Frontal cortex (tissue), 4 donors: ENCODE measurements around the gene ZNF639. TPM values are rescaled to one million over a fixed set of nuclear protein-coding genes. Genes with fewer than 3 reads are reported as not detected.

Source experiments
- DNase-seq, 2 donors: peaks; one replicate each; pipeline ENCODE4 v3.0.0; 2012; ENCODE audit warnings: low spot score in 2 of 2
- FAIRE-seq: peaks from 2 replicates; lab custom pipeline; 2012; peaks lifted over from hg19 to GRCh38; lab: Jason Lieb, UNC
- total RNA-seq: library from RNA; depleted of rRNA; stranded (reverse); fragments of >200 nt; gene quantifications from one replicate; pipeline ENCODE4 v1.2.3, GENCODE V29; 2014
- donor health status: control.
- donor health status: control.
- donor health status: control.

The ZNF639 gene
- total RNA-seq, 1 donor from 2014 or later = 119 TPM

DNA sequence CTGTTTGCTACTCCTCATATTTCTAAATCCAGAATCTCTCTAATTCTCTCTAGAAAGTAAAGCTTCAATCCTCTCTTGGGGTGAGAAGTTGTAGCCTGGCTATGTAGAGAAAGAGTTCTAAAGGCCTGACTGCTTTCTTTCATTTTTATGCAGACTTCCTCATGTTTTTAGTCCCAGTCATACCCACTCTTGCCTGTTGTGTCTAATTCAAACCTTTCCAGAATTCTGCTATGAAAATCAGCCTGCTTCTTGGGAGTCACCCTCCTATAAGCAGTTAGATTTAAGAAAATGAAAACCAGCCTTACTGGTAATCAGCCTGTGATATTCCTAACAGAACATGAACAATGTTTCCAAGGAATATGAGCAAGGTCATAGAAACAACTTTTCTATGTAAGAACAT lies 14.8 kb upstream of the ZNF639 start:
- no peak for DNase-seq
- no peak for FAIRE-seq

DNA sequence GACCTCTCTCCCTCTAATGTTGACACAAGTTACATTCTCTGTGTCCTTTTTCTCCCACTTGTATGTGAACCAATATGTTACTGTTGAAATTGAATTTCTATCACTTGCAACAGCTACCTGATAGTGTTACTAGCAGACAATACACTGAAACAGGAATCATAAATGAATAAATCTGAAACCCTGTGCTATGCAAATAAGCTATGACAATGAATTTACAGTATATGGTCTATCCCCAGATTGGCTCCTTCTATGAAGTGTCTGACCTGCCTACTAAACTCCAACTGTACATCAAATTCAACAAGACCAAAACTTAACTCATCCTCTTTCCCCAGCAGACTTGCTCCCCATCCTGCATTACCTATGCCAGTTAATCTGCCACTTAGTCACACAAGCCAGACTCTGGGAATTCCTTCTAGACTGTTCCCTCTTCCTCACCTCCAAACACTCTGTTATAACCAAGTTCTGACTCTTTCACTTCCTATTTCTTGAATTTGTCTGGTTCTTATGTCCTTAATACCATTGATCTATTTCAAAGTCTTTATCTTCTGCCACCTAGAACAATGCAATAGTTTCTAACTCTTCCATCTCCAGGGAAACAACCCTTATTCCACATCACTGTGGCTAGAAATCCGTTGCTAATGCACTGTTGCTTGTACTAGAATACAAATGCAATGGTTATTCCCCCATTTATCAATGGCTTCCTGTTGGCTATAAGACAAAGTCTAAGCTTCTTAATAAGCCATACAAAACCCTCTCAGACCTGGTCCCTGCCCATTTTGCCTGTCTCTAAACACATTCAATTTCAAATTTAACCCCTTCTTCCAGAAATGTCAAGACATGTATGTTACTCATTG lies 13.4 kb upstream of the ZNF639 start:
- no peak for DNase-seq
- FAIRE-seq = no peak

GRCh38 chr3:179318876-179319275 lies 4.0 kb upstream of the ZNF639 start:
- no peak for DNase-seq
- FAIRE-seq = no peak

GRCh38 chr3:179321668-179322285 lies 1.1 kb upstream of the ZNF639 start:
- DNase-seq = peak in 1 of 2 donors; percentile 33
- no peak for FAIRE-seq

- DNase-seq (peak; percentile 73 to 77), FAIRE-seq (no peak)
Measured at GRCh38 chr3:179323197-179324110, 623 bp downstream of the ZNF639 start.

DNA sequence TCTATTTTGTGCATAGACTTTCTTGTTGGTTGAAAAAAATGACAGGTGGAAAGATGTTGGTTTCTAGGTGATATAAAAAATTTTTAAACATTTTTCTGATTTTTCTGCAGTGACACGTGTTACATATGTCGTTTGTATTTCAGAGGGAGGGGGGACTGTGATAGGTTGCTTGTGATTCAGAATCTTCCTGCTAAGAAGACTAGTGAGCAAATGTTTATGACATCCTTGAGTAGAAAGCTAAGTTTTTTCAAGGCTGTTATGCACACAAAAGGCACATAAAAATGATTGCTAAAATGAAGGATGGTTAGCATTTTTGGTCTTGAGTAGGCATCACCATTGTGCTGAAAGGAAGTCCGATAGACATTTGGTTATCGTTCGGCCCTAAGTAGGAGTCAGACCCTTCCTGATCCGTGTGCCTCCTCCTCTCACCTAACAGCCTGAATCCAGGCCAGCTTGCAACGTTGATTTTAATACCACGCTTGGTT lies 1.5 kb downstream of the ZNF639 start:
- no peak for FAIRE-seq
- peak in 1 of 2 donors; percentile 17 for DNase-seq

GRCh38 chr3:179330438-179330837 lies 7.6 kb downstream of the ZNF639 start:
- FAIRE-seq = no peak
- DNase-seq = no peak

DNA sequence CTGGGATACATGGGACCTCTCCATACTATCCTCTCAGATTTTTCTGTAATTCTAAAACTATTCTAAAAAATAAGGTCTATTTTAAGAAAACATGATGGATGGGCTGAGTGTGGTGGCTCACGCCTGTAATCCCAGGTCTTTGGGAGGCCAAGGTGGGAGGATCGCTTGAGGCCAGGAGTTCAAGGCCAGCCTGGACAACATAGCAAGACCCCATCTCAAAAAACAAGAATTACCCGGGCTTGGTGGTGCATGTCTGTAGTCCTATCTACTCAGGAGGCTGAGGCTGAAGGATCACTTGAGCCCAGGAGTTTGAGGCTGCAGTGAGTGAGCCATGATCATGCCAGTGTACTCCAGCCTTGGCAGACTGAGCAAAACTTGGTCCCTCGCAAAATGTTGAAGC lies 9.4 kb downstream of the ZNF639 start:
- FAIRE-seq = no peak
- DNase-seq = no peak

- FAIRE-seq = no peak
Measured at GRCh38 chr3:179333084-179333483, 10.3 kb downstream of the ZNF639 start.

DNA sequence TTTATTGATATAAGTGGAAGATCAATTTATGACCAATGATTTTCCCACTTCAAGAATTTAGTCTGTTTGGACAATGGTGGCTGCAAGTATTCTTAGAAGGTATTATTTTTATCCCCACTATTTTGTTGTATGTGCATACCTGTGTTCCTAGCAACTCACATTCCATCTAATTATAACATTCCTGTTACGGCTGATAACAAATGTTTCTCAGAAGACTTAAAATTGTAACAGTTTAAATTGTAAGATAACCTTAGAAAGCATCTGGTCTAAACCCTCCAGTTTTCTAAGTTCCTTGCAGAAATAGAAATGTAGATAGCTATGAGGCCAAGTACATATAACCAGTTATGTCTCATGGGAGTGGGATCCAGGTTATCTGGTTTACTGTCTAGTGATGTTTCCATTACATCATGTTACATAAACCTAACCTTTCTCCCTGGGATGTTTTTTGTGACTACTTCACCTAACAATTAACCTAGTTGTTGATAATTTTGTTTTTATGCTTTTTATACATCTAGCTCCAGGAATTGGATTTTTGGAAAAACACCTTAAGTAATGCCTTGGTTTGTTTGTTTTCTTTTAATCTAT lies 13.6 kb downstream of the ZNF639 start:
- no peak for FAIRE-seq
- no peak for DNase-seq

More at GRCh38 chr3:179333084-179333483, 10.3 kb downstream of the ZNF639 start:
- DNase-seq = no peak

GRCh38 chr3:179347345-179348194 lies 24.7 kb downstream of the ZNF639 start, which contains the start of gene MFN1:
Gene MFN1 (plus strand): TSS chr3:179347709. CDS start chr3:179348852, 1,143 bp downstream.
- FAIRE-seq (peak; percentile 37), DNase-seq (peak; percentile 87 to 92)

DNA sequence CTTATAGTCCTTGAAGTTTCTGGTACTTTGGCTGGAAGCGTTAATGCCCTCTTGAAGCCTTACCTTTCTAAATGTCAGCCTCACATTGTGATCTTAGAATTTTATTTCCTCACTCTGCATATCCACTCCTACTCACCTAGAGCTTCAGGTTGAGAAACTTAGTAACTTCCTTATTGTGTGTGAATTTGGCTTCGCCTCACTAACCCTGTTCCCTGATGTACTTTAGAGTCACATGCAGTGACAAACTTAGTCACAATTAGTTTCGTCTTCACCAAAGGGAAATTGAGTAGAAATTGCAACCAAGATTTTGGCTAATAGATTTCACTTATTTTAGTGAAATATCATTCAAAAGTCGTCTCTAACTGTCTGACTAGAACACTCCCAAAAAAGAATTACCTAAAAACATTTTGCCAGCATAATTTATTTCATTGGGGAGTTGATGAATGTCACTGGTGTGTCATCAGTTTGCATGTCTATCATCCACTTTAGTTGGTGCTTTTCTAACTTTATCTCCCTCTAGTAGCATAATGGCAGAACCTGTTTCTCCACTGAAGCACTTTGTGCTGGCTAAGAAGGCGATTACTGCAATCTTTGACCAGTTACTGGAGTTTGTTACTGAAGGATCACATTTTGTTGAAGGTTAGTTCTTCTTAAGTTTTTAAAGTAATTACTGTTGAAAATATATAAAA lies 25.6 kb downstream of the ZNF639 start:
- FAIRE-seq (no peak), DNase-seq (no peak)

DNA sequence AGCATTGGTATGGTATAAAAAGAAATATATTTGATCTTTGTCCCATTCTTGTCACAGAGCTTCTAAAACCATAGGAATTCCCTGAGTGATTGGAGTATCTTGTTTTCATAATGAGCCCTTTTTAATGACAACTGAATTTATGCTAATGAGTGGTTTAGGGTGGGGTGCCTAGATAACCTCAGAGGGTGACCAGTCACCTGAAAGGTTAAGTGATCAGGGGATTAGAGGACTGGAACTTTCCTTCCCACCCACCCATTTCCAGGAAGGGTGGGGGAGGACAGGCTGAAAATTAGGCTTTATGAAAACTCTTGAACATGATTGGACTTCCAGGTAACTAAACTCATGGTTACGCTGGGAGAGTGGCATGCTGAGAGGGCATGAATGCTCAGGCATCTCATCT lies 33.2 kb downstream of the ZNF639 start:
- FAIRE-seq (no peak), DNase-seq (no peak)

- FAIRE-seq (no peak), DNase-seq (no peak)
Measured at GRCh38 chr3:179363332-179363731, 40.5 kb downstream of the ZNF639 start.

DNA sequence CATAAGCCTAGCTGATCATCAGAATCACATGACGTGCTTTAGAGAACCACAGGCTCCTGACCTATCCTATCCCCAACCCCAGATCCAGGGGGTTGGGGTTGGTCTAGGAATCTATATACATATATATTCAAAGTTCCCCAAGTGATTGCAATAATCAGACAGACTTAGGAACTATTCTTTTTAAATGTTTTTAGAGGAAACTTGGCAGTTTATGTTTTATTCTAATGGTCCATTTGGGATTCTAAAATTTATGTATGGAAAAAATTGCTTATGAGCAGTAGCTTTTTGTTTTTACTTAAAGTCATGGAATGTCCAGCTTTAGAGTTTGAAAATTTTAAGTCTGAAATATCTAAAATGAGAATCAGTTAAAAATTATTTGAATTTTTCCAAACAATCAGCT lies 46.8 kb downstream of the ZNF639 start:
- FAIRE-seq (no peak), DNase-seq (no peak)

GRCh38 chr3:179373938-179374337 lies 51.1 kb downstream of the ZNF639 start:
- no peak for FAIRE-seq

DNA sequence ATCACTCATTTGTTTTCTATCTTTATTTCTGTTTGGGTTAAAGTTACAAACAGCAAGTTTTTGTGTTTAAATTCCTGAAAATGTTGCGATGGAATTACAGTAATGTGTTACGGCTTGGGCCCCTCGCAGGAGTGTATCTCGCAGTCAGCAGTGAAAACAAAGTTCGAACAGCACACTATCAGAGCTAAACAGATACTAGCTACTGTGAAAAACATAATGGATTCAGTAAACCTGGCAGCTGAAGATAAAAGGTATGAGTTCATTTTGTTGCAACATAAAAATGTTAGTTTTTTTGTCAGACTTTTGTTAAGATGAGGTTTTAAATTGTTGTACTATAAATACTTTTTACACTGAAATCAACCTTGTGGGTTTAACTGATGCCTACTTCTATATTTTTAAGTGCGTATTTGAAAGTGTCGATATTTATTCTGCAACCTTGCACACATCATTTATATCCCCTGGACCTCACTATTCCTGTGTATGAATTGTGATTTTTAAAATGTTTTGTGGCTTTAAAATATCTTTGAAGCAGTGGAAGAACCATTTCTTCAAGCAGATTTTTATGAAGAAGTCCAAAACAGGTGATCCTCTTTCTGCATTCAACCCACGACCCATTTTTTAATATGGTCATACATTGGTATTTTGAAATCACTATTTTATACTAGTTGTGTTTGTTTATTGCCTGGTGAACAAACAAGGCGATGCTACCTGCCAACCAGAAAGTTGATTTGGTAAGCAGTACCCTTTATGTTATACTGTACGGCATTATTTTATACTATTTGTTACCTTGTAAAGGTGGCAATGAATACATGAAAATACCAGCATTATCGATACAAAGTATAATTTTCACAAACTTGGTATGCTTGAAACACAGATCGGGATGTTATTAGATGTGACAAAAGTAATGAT lies 52.5 kb downstream of the ZNF639 start:
- FAIRE-seq = no peak
- DNase-seq = no peak

More at GRCh38 chr3:179373938-179374337, 51.1 kb downstream of the ZNF639 start:
- no peak for DNase-seq
